B cell (primary cell): ENCODE data around the gene EXD2.

Experiments
- EZH2 ChIP-seq: IDR thresholded peaks from 2 replicates; pipeline ENCODE4 v1.6.1; 2012; ENCODE audit warnings: borderline replicate concordance, low read depth, mild to moderate bottlenecking, moderate library complexity, low read length; ENCODE audit not compliant: insufficient read depth, poor library complexity, severe bottlenecking
- TF ChIP-seq, protein P1 (sequence below): fragments of 200-600 bp; IDR thresholded peaks from one replicate; pipeline ENCODE4 v1.8.0; 2022; ENCODE audit warnings: antibody characterized with exemption, mild to moderate bottlenecking

DNA sequence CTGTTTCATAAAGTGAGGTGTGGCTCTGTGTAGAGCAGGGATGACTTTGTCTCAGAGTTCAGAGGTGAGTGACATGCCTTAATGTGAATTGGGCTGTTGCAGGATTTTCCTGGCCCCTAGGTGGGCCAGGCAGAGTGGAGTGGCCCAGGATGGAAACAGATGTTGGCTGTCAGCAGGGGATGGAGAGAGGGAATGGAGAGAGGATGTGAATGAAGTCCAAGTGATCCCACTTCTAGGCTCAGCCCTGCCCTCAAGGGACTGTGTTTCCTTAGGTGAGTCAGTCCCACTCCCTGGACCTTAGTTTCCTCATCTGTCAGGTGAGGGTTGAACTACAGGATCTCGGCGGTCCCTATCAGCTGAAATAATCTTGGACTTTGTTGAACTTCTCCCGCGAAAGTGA is 76.2 kb downstream of the EXD2 start:
- TF ChIP-seq, protein P1, sequence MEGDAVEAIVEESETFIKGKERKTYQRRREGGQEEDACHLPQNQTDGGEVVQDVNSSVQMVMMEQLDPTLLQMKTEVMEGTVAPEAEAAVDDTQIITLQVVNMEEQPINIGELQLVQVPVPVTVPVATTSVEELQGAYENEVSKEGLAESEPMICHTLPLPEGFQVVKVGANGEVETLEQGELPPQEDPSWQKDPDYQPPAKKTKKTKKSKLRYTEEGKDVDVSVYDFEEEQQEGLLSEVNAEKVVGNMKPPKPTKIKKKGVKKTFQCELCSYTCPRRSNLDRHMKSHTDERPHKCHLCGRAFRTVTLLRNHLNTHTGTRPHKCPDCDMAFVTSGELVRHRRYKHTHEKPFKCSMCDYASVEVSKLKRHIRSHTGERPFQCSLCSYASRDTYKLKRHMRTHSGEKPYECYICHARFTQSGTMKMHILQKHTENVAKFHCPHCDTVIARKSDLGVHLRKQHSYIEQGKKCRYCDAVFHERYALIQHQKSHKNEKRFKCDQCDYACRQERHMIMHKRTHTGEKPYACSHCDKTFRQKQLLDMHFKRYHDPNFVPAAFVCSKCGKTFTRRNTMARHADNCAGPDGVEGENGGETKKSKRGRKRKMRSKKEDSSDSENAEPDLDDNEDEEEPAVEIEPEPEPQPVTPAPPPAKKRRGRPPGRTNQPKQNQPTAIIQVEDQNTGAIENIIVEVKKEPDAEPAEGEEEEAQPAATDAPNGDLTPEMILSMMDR, result no peak
- no peak for TF ChIP-seq EZH2
